ENCODE measurements around the gene SBF2.
"Not testable (repeated sequence)": the region's sequence is repeated elsewhere in the genome, so short reads cannot be mapped to it uniquely, and the experiment has no call there.

SBF2 gene

DNA sequence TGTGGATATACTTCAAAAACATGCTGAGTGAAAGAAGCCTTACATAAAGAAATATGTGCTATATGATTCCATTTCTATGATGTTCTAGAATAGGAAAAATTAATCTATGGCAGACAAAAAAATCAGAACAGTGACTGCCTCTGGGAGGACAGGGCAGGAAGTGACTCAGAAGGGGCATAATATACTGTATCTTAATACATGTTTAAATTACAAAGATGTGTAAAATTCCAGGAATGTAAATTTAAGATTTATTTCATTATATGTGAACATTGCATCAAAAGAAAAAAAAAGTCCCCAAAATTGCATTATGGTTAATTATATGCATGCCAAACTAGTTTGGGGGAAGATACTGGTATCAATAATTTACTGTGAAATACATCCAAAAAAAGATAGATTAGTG, 32.2 kb downstream of the SBF2 start:
- Histone ChIP-seq H2AFZ (ENCODE audit: low read length, unreplicated experiment) (no peak overlapping the region), H3K27ac (ENCODE audit: low read depth, low read length) (no peak overlapping the region), H3K79me2 (ENCODE audit: control insufficient read depth, insufficient read depth, low read length, unreplicated experiment) (peaks cover 25% of the 10 kb centered on the region)

GRCh38 chr11:10257478-10257877, 36.5 kb downstream of the SBF2 start:
- Histone ChIP-seq H3K27ac (ENCODE audit: low read depth, low read length) (no peak overlapping the region), H3K79me2 (ENCODE audit: control insufficient read depth, insufficient read depth, low read length, unreplicated experiment) (peaks cover 35% of the 10 kb centered on the region), H2AFZ (ENCODE audit: low read length, unreplicated experiment) (no peak overlapping the region)

More for the DNA sequence above, 32.2 kb downstream of the SBF2 start:
- peaks cover 27% of the 10 kb centered on the region for H3K4me1 ChIP-seq (ENCODE audit: control insufficient read depth, insufficient read depth, low read length, unreplicated experiment)
- no peak overlapping the region for H3K4me3 ChIP-seq (ENCODE audit: low read depth, low read length)
- H3K36me3 ChIP-seq (ENCODE audit: insufficient read depth, low read length), result no peaks in the 10 kb centered on the region
- H3K27me3 ChIP-seq (ENCODE audit: insufficient read depth, low read length), result no peaks in the 10 kb centered on the region

GRCh38 chr11:10255388-10256125, 38.5 kb downstream of the SBF2 start:
- peaks cover 25% of the 10 kb centered on the region for H3K79me2 ChIP-seq (ENCODE audit: control insufficient read depth, insufficient read depth, low read length, unreplicated experiment)
- H3K36me3 ChIP-seq (ENCODE audit: insufficient read depth, low read length), result no peaks in the 10 kb centered on the region
- H3K27ac ChIP-seq (ENCODE audit: low read depth, low read length), result no peak overlapping the region
- H3K27me3 ChIP-seq (ENCODE audit: insufficient read depth, low read length), result no peaks in the 10 kb centered on the region
- H2AFZ ChIP-seq (ENCODE audit: low read length, unreplicated experiment), result no peak overlapping the region
- no peak overlapping the region for H3K4me3 ChIP-seq (ENCODE audit: low read depth, low read length)
- H3K4me1 ChIP-seq (ENCODE audit: control insufficient read depth, insufficient read depth, low read length, unreplicated experiment), result no peaks in the 10 kb centered on the region

More at GRCh38 chr11:10257478-10257877, 36.5 kb downstream of the SBF2 start:
- Histone ChIP-seq H3K4me1 (ENCODE audit: control insufficient read depth, insufficient read depth, low read length, unreplicated experiment) (peaks cover 14% of the 10 kb centered on the region), H3K27me3 (ENCODE audit: insufficient read depth, low read length) (no peaks in the 10 kb centered on the region), H3K36me3 (ENCODE audit: insufficient read depth, low read length) (no peaks in the 10 kb centered on the region), H3K4me3 (ENCODE audit: low read depth, low read length) (no peak overlapping the region)

- H2AFZ ChIP-seq (ENCODE audit: low read length, unreplicated experiment); H3K27ac ChIP-seq (ENCODE audit: low read depth, low read length); H3K4me3 ChIP-seq (ENCODE audit: low read depth, low read length); H3K27me3 ChIP-seq (ENCODE audit: insufficient read depth, low read length); H3K36me3 ChIP-seq (ENCODE audit: insufficient read depth, low read length): not testable (repeated sequence)
- peaks cover 12% of the 10 kb centered on the region for H3K4me1 ChIP-seq (ENCODE audit: control insufficient read depth, insufficient read depth, low read length, unreplicated experiment)
- peaks cover 26% of the 10 kb centered on the region for H3K79me2 ChIP-seq (ENCODE audit: control insufficient read depth, insufficient read depth, low read length, unreplicated experiment)
These were observed 44.4 kb downstream of the SBF2 start for GRCh38 chr11:10249448-10250131.

DNA sequence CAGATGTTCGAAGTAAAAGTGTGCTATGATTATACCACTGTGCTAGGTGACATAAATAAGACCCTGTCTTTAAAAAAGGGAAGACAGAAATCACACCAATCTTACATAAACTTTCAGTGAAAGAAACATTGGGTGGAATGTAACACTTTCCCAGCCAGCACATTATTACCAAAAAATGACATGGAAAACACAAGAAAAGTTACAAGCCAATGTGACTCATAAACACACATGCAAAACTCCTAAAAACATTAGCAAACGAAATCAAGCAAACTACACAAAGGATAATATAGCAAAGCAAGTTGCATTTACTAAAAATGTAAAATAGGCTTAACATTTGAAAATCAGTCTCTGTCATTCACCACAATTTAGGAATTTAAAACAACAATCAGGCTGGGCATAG, 47.0 kb downstream of the SBF2 start:
- peaks cover 7% of the 10 kb centered on the region; the same call in 1 of the 2 replicates for H3K36me3 ChIP-seq (ENCODE audit: insufficient read depth, low read length)
- H3K79me2 ChIP-seq (ENCODE audit: control insufficient read depth, insufficient read depth, low read length, unreplicated experiment), result peaks cover 40% of the 10 kb centered on the region
- H3K27me3 ChIP-seq (ENCODE audit: insufficient read depth, low read length), result no peaks in the 10 kb centered on the region
- H3K4me3 ChIP-seq (ENCODE audit: low read depth, low read length), result no peak overlapping the region
- no peak overlapping the region for H2AFZ ChIP-seq (ENCODE audit: low read length, unreplicated experiment)
- peaks cover 12% of the 10 kb centered on the region for H3K4me1 ChIP-seq (ENCODE audit: control insufficient read depth, insufficient read depth, low read length, unreplicated experiment)
- H3K27ac ChIP-seq (ENCODE audit: low read depth, low read length), result no peak overlapping the region

DNA sequence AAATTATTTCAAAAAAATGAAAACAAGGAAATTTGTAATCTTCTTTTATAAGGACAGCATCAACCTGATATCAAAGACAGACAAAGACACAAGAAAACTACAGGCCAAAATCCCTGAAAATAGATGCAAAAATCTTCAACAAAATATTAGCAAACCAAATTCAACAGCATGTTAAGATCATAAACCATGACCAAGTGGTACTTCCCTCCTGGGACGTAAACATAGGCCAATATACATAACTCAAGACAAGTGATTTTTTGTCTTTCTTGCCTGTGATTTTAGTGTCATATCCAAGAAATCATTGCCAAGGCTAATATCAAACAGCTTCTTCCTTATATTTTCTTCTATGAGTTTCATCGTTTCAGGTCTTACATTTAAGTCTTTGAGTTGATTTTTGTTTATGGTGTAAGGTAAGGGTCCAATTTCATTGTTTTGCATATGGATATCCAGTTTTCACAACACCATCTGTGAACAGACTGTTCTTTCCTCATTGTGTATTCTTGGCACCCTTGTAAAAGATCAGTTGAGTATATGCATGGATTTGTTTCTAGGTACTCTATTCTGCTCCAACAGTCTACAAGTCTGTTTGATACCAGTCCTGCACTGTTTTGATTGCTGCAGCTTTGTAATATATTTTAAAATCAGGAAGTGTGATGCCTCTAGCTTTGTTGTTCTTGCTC, 50.0 kb downstream of the SBF2 start:
- Histone ChIP-seq H2AFZ (ENCODE audit: low read length, unreplicated experiment) (no peak overlapping the region), H3K27me3 (ENCODE audit: insufficient read depth, low read length) (no peaks in the 10 kb centered on the region), H3K4me3 (ENCODE audit: low read depth, low read length) (no peak overlapping the region), H3K4me1 (ENCODE audit: control insufficient read depth, insufficient read depth, low read length, unreplicated experiment) (peaks cover 14% of the 10 kb centered on the region), H3K27ac (ENCODE audit: low read depth, low read length) (no peak overlapping the region), H3K79me2 (ENCODE audit: control insufficient read depth, insufficient read depth, low read length, unreplicated experiment) (peaks cover 46% of the 10 kb centered on the region), H3K36me3 (ENCODE audit: insufficient read depth, low read length) (peaks cover 7% of the 10 kb centered on the region; the same call in 1 of the 2 replicates)

- Histone ChIP-seq H3K27ac (ENCODE audit: low read depth, low read length) (no peak overlapping the region), H3K4me1 (ENCODE audit: control insufficient read depth, insufficient read depth, low read length, unreplicated experiment) (peaks cover 25% of the 10 kb centered on the region), H3K36me3 (ENCODE audit: insufficient read depth, low read length) (no peaks in the 10 kb centered on the region), H3K4me3 (ENCODE audit: low read depth, low read length) (no peak overlapping the region), H2AFZ (ENCODE audit: low read length, unreplicated experiment) (no peak overlapping the region), H3K27me3 (ENCODE audit: insufficient read depth, low read length) (no peaks in the 10 kb centered on the region), H3K79me2 (ENCODE audit: control insufficient read depth, insufficient read depth, low read length, unreplicated experiment) (peaks cover 25% of the 10 kb centered on the region)
These were observed 57.2 kb downstream of the SBF2 start for GRCh38 chr11:10236840-10237239.

DNA sequence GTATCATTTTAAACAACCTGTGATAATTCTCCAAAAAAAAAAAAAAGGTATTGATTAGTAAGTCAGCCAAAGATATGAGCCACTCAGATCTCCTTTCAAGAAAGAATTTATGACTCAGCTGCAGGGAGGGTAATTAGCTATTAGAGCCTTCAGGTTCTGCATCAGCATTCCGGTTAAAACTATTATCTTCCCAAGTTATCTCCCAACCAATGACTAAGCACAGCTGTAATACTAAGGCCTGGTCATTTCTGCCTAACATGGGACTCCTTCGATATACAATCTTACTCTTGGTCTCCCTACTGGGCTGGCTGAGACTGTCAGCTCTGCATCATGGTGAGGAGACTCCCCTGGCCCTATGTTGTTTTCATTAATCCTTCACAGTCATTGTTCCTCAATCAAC, 60.4 kb downstream of the SBF2 start:
- Histone ChIP-seq H2AFZ (ENCODE audit: low read length, unreplicated experiment) (no peak overlapping the region), H3K27me3 (ENCODE audit: insufficient read depth, low read length) (no peaks in the 10 kb centered on the region), H3K79me2 (ENCODE audit: control insufficient read depth, insufficient read depth, low read length, unreplicated experiment) (peaks cover 18% of the 10 kb centered on the region), H3K4me3 (ENCODE audit: low read depth, low read length) (no peak overlapping the region), H3K36me3 (ENCODE audit: insufficient read depth, low read length) (no peaks in the 10 kb centered on the region), H3K27ac (ENCODE audit: low read depth, low read length) (peak overlapping the region; percentile 59), H3K4me1 (ENCODE audit: control insufficient read depth, insufficient read depth, low read length, unreplicated experiment) (peaks cover 16% of the 10 kb centered on the region)

DNA sequence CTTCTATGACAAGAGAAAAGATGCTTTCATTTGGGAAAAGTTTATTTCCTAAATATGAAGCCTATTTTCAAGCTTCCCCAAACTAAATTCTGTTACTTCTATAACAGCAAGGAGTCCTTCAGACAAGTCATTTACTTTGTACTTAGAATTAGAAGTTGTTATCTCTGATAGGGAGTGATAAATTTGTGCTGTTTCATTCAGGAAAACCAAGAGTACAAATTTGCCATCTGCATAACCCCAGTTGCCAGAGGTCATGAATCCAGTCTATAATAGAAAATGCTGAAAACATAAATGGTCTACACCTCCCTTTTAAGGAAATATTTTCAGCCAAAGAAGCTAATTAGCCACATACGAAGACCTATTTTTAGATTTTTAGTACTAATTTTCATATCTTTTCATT, 61.3 kb downstream of the SBF2 start:
- peaks cover 12% of the 10 kb centered on the region for H3K79me2 ChIP-seq (ENCODE audit: control insufficient read depth, insufficient read depth, low read length, unreplicated experiment)
- no peak overlapping the region for H3K4me3 ChIP-seq (ENCODE audit: low read depth, low read length)
- H3K27ac ChIP-seq (ENCODE audit: low read depth, low read length), result peak overlapping the region; percentile 59
- H3K4me1 ChIP-seq (ENCODE audit: control insufficient read depth, insufficient read depth, low read length, unreplicated experiment), result peaks cover 16% of the 10 kb centered on the region
- no peak overlapping the region for H2AFZ ChIP-seq (ENCODE audit: low read length, unreplicated experiment)
- H3K36me3 ChIP-seq (ENCODE audit: insufficient read depth, low read length), result no peaks in the 10 kb centered on the region
- no peaks in the 10 kb centered on the region for H3K27me3 ChIP-seq (ENCODE audit: insufficient read depth, low read length)

DNA sequence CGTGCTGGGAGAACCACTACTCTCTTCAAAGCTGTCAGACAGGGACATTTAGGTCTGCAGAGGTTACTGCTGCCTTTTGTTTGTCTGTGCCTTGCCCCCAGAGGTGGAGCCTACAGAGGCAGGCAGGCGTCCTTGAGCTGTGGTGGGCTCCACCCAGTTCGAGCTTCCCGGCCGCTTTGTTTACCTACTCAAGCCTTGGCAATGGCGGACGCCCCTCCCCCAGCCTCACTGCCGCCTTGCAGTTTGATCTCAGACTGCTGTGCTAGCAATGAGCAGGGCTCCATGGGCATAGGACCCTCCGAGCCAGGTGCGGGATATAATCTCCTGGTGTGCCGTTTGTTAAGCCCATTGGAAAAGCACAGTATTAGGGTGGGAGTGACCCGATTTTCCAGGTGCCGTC, 62.2 kb downstream of the SBF2 start:
- not testable (repeated sequence) for H3K36me3 ChIP-seq (ENCODE audit: insufficient read depth, low read length); H2AFZ ChIP-seq (ENCODE audit: low read length, unreplicated experiment); H3K4me3 ChIP-seq (ENCODE audit: low read depth, low read length); H3K27me3 ChIP-seq (ENCODE audit: insufficient read depth, low read length); H3K27ac ChIP-seq (ENCODE audit: low read depth, low read length)
- Histone ChIP-seq H3K4me1 (ENCODE audit: control insufficient read depth, insufficient read depth, low read length, unreplicated experiment) (peaks cover 16% of the 10 kb centered on the region), H3K79me2 (ENCODE audit: control insufficient read depth, insufficient read depth, low read length, unreplicated experiment) (peaks cover 12% of the 10 kb centered on the region)
